DOHH2 (cell line): ENCODE measurements around the gene CIPC.

ENCODE experiments used
- H3F3A ChIP-seq: fragments of 200-600 bp; sonication (generic), shearing (Covaris generic); 2 replicates; pipeline ENCODE4 v1.6.0; 2016; ENCODE audit warnings: antibody characterized with exemption, mild to moderate bottlenecking; ENCODE audit not compliant: control insufficient read depth, insufficient read depth
- H3K27ac ChIP-seq: fragments of 200-600 bp; sonication (generic); 2 replicates; pipeline ENCODE4 v1.5.1; 2014; ENCODE audit warnings: low read depth, mild to moderate bottlenecking, low read length, moderate library complexity
- H3K27me3 ChIP-seq: fragments of 200-600 bp; sonication (generic); 2 replicates; pipeline ENCODE4 v1.6.1; 2014; ENCODE audit warnings: mild to moderate bottlenecking, low read length, mixed read lengths; ENCODE audit not compliant: control insufficient read depth
- H3K36me3 ChIP-seq: fragments of 200-600 bp; sonication (generic); 2 replicates; pipeline ENCODE4 v1.6.1; 2014; ENCODE audit warnings: mild to moderate bottlenecking, low read length, moderate library complexity, mixed read lengths; ENCODE audit not compliant: control insufficient read depth
- H3K4me1 ChIP-seq: fragments of 200-600 bp; sonication (generic); 2 replicates; pipeline ENCODE4 v1.6.1; 2014; ENCODE audit warnings: mild to moderate bottlenecking, low read length, mixed read lengths; ENCODE audit not compliant: control insufficient read depth
- H3K4me2 ChIP-seq: fragments of 200-600 bp; sonication (generic); 2 replicates; pipeline ENCODE4 v1.6.0; 2014; ENCODE audit warnings: mild to moderate bottlenecking, low read length, moderate library complexity
- H3K4me3 ChIP-seq: fragments of 200-600 bp; sonication (generic); 2 replicates; pipeline ENCODE4 v1.5.1; 2014; ENCODE audit warnings: mild to moderate bottlenecking, low read length, mixed read lengths
- H3K79me2 ChIP-seq: fragments of 200-600 bp; sonication (generic); 2 replicates; pipeline ENCODE4 v1.6.1; 2014; ENCODE audit warnings: mild to moderate bottlenecking, low read length, mixed read lengths; ENCODE audit not compliant: control insufficient read depth
- H3K9me2 ChIP-seq: fragments of 200-600 bp; sonication (generic); replicated peaks from 2 replicates; pipeline ENCODE4 v1.6.1; 2014; ENCODE audit warnings: mild to moderate bottlenecking, low read length, mixed read lengths; ENCODE audit not compliant: control insufficient read depth
- H3K9me3 ChIP-seq: fragments of 200-600 bp; sonication (generic); 2 replicates; pipeline ENCODE4 v1.6.1; 2014; ENCODE audit warnings: antibody characterized with exemption, low read length, mixed read lengths; ENCODE audit not compliant: control insufficient read depth, insufficient read depth
- H4K20me1 ChIP-seq: fragments of 200-600 bp; sonication (generic); 2 replicates; pipeline ENCODE4 v1.6.0; 2014; ENCODE audit warnings: low read depth, mild to moderate bottlenecking, antibody characterized with exemption, low read length, moderate library complexity; ENCODE audit not compliant: control insufficient read depth, insufficient read depth
- CTCF ChIP-seq: fragments of 200-600 bp; sonication (generic); IDR thresholded peaks from one replicate; pipeline ENCODE4 v1.5.1; 2014; ENCODE audit warnings: antibody characterized with exemption, mild to moderate bottlenecking, low read depth, low read length; ENCODE audit not compliant: poor library complexity, severe bottlenecking
- EZH2phosphoT487 ChIP-seq: fragments of 200-600 bp; sonication (generic); IDR thresholded peaks from 2 replicates; pipeline ENCODE4 v1.6.1; 2017; ENCODE audit warnings: borderline replicate concordance, mild to moderate bottlenecking, antibody characterized with exemption, low read length, moderate library complexity, mixed read lengths

The CIPC gene

GRCh38 chr14:77155083-77155482 lies 57.0 kb downstream of the CIPC start:
- peaks cover 26% of the 10 kb centered on the region for H3K27me3 ChIP-seq
- H4K20me1 ChIP-seq = no peaks in the 10 kb centered on the region
- no peaks in the 10 kb centered on the region for H3F3A ChIP-seq
- H3K27ac ChIP-seq = no peak overlapping the region
- no peak overlapping the region for H3K4me2 ChIP-seq
- H3K4me1 ChIP-seq = 0 out of 2 replicates have a peak, but pooled peaks cover 3% of the 10 kb centered on the region
- H3K79me2 ChIP-seq = no peaks in the 10 kb centered on the region
- TF ChIP-seq EZH2phosphoT487 (no peak), CTCF (no peak)
- no peaks in the 10 kb centered on the region for H3K9me2 ChIP-seq
- no peaks in the 10 kb centered on the region for H3K9me3 ChIP-seq
- H3K4me3 ChIP-seq = no peak overlapping the region
- H3K36me3 ChIP-seq = no peaks in the 10 kb centered on the region

GRCh38 chr14:77157740-77158139 lies 59.7 kb downstream of the CIPC start:
- Histone ChIP-seq H3F3A (no peaks in the 10 kb centered on the region), H3K79me2 (no peaks in the 10 kb centered on the region), H3K4me3 (no peak overlapping the region), H4K20me1 (no peaks in the 10 kb centered on the region), H3K36me3 (no peaks in the 10 kb centered on the region), H3K9me2 (no peaks in the 10 kb centered on the region), H3K4me2 (no peak overlapping the region), H3K4me1 (no peaks in the 10 kb centered on the region), H3K27ac (no peak overlapping the region), H3K9me3 (no peaks in the 10 kb centered on the region), H3K27me3 (peaks cover 36% of the 10 kb centered on the region)
- TF ChIP-seq CTCF (no peak), EZH2phosphoT487 (no peak)

- no peaks in the 10 kb centered on the region for H3F3A ChIP-seq
- H4K20me1 ChIP-seq = no peaks in the 10 kb centered on the region
- no peaks in the 10 kb centered on the region for H3K4me1 ChIP-seq
- H3K79me2 ChIP-seq = no peaks in the 10 kb centered on the region
- H3K4me2 ChIP-seq = no peak overlapping the region
- H3K27me3 ChIP-seq = peaks cover 36% of the 10 kb centered on the region
- H3K27ac ChIP-seq = no peak overlapping the region
- H3K36me3 ChIP-seq = no peaks in the 10 kb centered on the region
- TF ChIP-seq EZH2phosphoT487 (no peak), CTCF (no peak)
- no peak overlapping the region for H3K4me3 ChIP-seq
- no peaks in the 10 kb centered on the region for H3K9me2 ChIP-seq
- H3K9me3 ChIP-seq = no peaks in the 10 kb centered on the region
Observed at GRCh38 chr14:77158175-77158881, 60.3 kb downstream of the CIPC start.
